HCT116 (cell line): ENCODE results near the gene COL5A1. TPM values are rescaled to one million over a fixed set of nuclear protein-coding genes. Genes with fewer than 3 reads are reported as not detected.

Source experiments
- ATAC-seq: fragments of 200-7000 bp; cut with Tn5 transposase; 2 replicates; pipeline ENCODE4 v1.9.1; 2020; ENCODE audit warnings: mild to moderate bottlenecking, moderate library complexity
- BruUV-seq: library from RNA; stranded (reverse); fragments of 400-500 nt; replicated peaks from 2 replicates; lab custom pipeline; 2021; lab: Mats Ljungman, UMichigan
- CTCF ChIA-PET: fragments of 300-600 bp; sonication (Branson Sonifier 250); formaldehyde crosslinking; loops from one replicate; lab custom pipeline; 2021; ENCODE audit warnings: antibody characterized with exemption; lab: Charles Lee
- POLR2A ChIA-PET: fragments of 300-600, 350-600 bp; sonication (Branson Sonifier 250); formaldehyde crosslinking; loops from one replicate; lab custom pipeline; 2021; ENCODE audit warnings: antibody characterized with exemption; lab: Charles Lee
- RAD21 ChIA-PET, 2 experiments: fragments of 300-600 bp; sonication (Branson Sonifier 250); formaldehyde crosslinking; loops; one replicate each; lab custom pipeline; 2023; ENCODE audit warnings: low total read pairs in 2 of 2; ENCODE audit not compliant: uncharacterized antibody in 2 of 2, unreplicated experiment in 2 of 2, low non-redundant PET in 1 of 2; lab: Charles Lee
- DNase-seq: peaks from one replicate; pipeline ENCODE4 v3.0.0-alpha.2; 2010; ENCODE audit warnings: low read depth, low spot score
- H2AFZ ChIP-seq: fragments of 200-600 bp; shearing (Covaris generic), sonication (generic); 2 replicates; pipeline ENCODE4 v1.6.1; 2017; ENCODE audit warnings: low read depth, mixed run types, mixed read lengths, antibody characterized with exemption, low read length; ENCODE audit not compliant: poor library complexity, severe bottlenecking
- H3K27ac ChIP-seq: 2 replicates; pipeline ENCODE4 v1.5.1; 2012; ENCODE audit warnings: low read depth, low read length
- H3K27me3 ChIP-seq: fragments of 200-600 bp; sonication (generic); 2 replicates; pipeline ENCODE4 v1.6.1; 2016; ENCODE audit warnings: mixed run types, low read length, mixed read lengths; ENCODE audit not compliant: insufficient read depth
- H3K36me3 ChIP-seq, 2 experiments: fragments of 200-500 bp in 1 of 2; fragments of 200-600 bp in 1 of 2; sonication (Bioruptor generic) in 1 of 2; sonication (generic) in 1 of 2; 2 replicates each; pipeline versions ENCODE4 v1.5.1 to v1.6.1; 2014 to 2016; ENCODE audit warnings: low read length in 2 of 2, inconsistent platforms in 1 of 2, mixed read lengths in 1 of 2, mixed run types in 1 of 2; ENCODE audit not compliant: insufficient read depth in 2 of 2, control insufficient read depth in 1 of 2
- H3K4me1 ChIP-seq, 2 experiments: fragments of 200-600 bp in 1 of 2; sonication (generic) in 1 of 2; 2 replicates each; pipeline versions ENCODE4 v1.5.1 to v1.6.1; 2012 to 2017; ENCODE audit warnings: low read length in 2 of 2, inconsistent platforms in 1 of 2, mild to moderate bottlenecking in 1 of 2, mixed read lengths in 1 of 2, mixed run types in 1 of 2, moderate library complexity in 1 of 2; ENCODE audit not compliant: insufficient read depth in 2 of 2, control insufficient read depth in 1 of 2
- H3K4me2 ChIP-seq: fragments of 200-600 bp; sonication (generic); 2 replicates; pipeline ENCODE4 v1.6.1; 2017; ENCODE audit warnings: mixed run types, low read length, mixed read lengths
- H3K4me3 ChIP-seq, 2 experiments: fragments of 200-600 bp in 1 of 2; sonication (generic) in 1 of 2; replicated peaks in 1 of 2; 2 replicates each; pipeline ENCODE4 v1.5.1; 2011 to 2016; ENCODE audit warnings: low read length in 2 of 2, control low read depth in 1 of 2, low read depth in 1 of 2, mild to moderate bottlenecking in 1 of 2, mixed read lengths in 1 of 2, mixed run types in 1 of 2
- H3K79me2 ChIP-seq: fragments of 200-600 bp; sonication (generic); 2 replicates; pipeline ENCODE4 v1.6.1; 2017; ENCODE audit warnings: mild to moderate bottlenecking, mixed run types, low read length, moderate library complexity, mixed read lengths; ENCODE audit not compliant: insufficient read depth
- H3K9ac ChIP-seq: fragments of 200-600 bp; sonication (generic); 2 replicates; pipeline ENCODE4 v1.6.1; 2016; ENCODE audit warnings: low read length, mixed read lengths
- H3K9me2 ChIP-seq: fragments of 200-600 bp; sonication (generic), shearing (Covaris generic); 2 replicates; pipeline ENCODE4 v1.6.1; 2017; ENCODE audit warnings: mixed run types, mild to moderate bottlenecking, moderate library complexity; ENCODE audit not compliant: insufficient read depth
- H3K9me3 ChIP-seq, 2 experiments: fragments of 200-500 bp in 1 of 2; fragments of 200-600 bp in 1 of 2; sonication (Bioruptor generic) in 1 of 2; sonication (generic) in 1 of 2; 2 replicates each; pipeline ENCODE4 v1.6.1; 2014 to 2017; ENCODE audit warnings: low read length in 2 of 2, mixed read lengths in 2 of 2, inconsistent platforms in 1 of 2, low read depth in 1 of 2, mild to moderate bottlenecking in 1 of 2, mixed run types in 1 of 2, moderate library complexity in 1 of 2; ENCODE audit not compliant: control insufficient read depth in 1 of 2, insufficient read depth in 1 of 2
- H4K20me1 ChIP-seq: fragments of 200-600 bp; sonication (generic), shearing (Covaris generic); 2 replicates; pipeline ENCODE4 v1.6.1; 2017; ENCODE audit warnings: mixed run types, mild to moderate bottlenecking, moderate library complexity; ENCODE audit not compliant: insufficient read depth
- ATF3 ChIP-seq: IDR thresholded peaks from 2 replicates; pipeline ENCODE4 v1.6.1; 2012
- CBX3 ChIP-seq: IDR thresholded peaks from 2 replicates; pipeline ENCODE4 v1.6.1; 2012; ENCODE audit warnings: low read depth
- FOSL1 ChIP-seq: IDR thresholded peaks from 2 replicates; pipeline ENCODE4 v1.6.1; 2012; ENCODE audit warnings: low read depth
- POLR2A ChIP-seq: IDR thresholded peaks from 2 replicates; pipeline ENCODE4 v1.7.0; 2011; ENCODE audit warnings: borderline replicate concordance; ENCODE audit not compliant: insufficient read depth, insufficient read length; ENCODE audit errors: extremely low read depth
- POLR2AphosphoS5 ChIP-seq: IDR thresholded peaks from 2 replicates; pipeline ENCODE4 v1.6.1; 2011; ENCODE audit warnings: mild to moderate bottlenecking, low read depth, low read length, moderate library complexity
- RAD21 ChIP-seq: IDR thresholded peaks from 2 replicates; pipeline ENCODE4 v1.6.1; 2012; ENCODE audit warnings: low read depth, mild to moderate bottlenecking
- SIN3A ChIP-seq: IDR thresholded peaks from 2 replicates; pipeline ENCODE4 v1.6.1; 2012; ENCODE audit warnings: low read depth
- ZBTB33 ChIP-seq: IDR thresholded peaks from 2 replicates; pipeline ENCODE4 v1.6.1; 2011; ENCODE audit warnings: mild to moderate bottlenecking, low read length, moderate library complexity; ENCODE audit not compliant: insufficient replicate concordance; ENCODE audit errors: extremely low read depth
- ZFX ChIP-seq: fragments of 450-650 bp; IDR thresholded peaks from 2 replicates; pipeline ENCODE4 v1.6.1; 2017
- ZNF274 ChIP-seq: fragments of 200-500 bp; sonication (Bioruptor generic); IDR thresholded peaks from 2 replicates; pipeline ENCODE4 v1.6.1; 2014; ENCODE audit warnings: mild to moderate bottlenecking, low read depth, low read length, inconsistent platforms
- intact Hi-C: fragments of 100-400 bp; cut with micrococcal nuclease; formaldehyde crosslinking; loops from 2 replicates; pipeline ENCODE4 v1.10.0; 2022
- total RNA-seq: library from RNA; stranded (reverse); gene quantifications from one replicate; pipeline ENCODE4 v1.2.1, GENCODE V29; 2021; ENCODE audit not compliant: unreplicated experiment
- TF ChIP-seq, protein P1 (sequence below): IDR thresholded peaks from 2 replicates; pipeline ENCODE4 v1.6.1; 2012

The COL5A1 gene
- total RNA-seq, 1 experiment from 2014 or later = 0.30 TPM

GRCh38 chr9:134818591-134818990, 177.0 kb downstream of the COL5A1 start:
- Histone ChIP-seq H4K20me1 (no peaks in the 10 kb centered on the region), H3K9ac (no peak overlapping the region), H3K27me3 (no peaks in the 10 kb centered on the region), H3K9me3 (no peaks in the 10 kb centered on the region), H2AFZ (no peak overlapping the region), H3K4me2 (no peak overlapping the region), H3K4me1 (no peaks in the 10 kb centered on the region; a peak in 1 of 4 replicates), H3K36me3 (no peaks in the 10 kb centered on the region), H3K79me2 (no peaks in the 10 kb centered on the region), H3K27ac (no peak overlapping the region), H3K9me2 (no peaks in the 10 kb centered on the region), H3K4me3 (no peak overlapping the region)
- CTCF ChIA-PET = no interaction called here
- no TSS peak for BruUV-seq
- RAD21 ChIA-PET = no interaction called here
- POLR2A ChIA-PET = no interaction called here
- ATAC-seq = no peak
- DNase-seq = no peak
- intact Hi-C loops = no loop called here
- TF ChIP-seq POLR2A = no peak
- no peak for TF ChIP-seq FOSL1
- no peak for TF ChIP-seq ZFX
- TF ChIP-seq ZNF274 = no peak
- no peak for TF ChIP-seq SIN3A
- TF ChIP-seq POLR2AphosphoS5 = no peak
- TF ChIP-seq ATF3 = no peak
- no peak for TF ChIP-seq ZBTB33
- TF ChIP-seq, protein P1, sequence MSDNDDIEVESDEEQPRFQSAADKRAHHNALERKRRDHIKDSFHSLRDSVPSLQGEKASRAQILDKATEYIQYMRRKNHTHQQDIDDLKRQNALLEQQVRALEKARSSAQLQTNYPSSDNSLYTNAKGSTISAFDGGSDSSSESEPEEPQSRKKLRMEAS = no peak
- no peak for TF ChIP-seq CBX3
- TF ChIP-seq RAD21 = no peak
